ENCODE measurements around the gene BNC2.

The BNC2 gene

DNA sequence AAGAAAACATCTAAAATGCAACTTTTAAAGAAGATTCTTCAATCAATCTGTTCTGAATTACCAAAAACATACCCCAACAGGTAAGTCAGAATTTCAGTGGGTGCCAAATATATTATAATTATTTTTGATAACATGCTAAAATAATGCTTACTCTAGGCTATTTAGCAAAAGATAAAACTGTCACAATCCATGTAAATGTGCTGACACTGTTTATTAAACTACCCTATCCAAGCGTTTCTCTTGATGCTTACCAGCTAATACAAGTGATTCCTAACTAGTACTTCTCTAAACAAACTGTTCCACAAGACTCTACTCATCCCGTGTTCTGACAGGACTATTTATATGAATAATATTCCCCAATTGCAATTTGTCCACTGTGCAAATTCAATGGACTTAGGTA is 236.7 kb downstream of the BNC2 start:
- Mint-ChIP-seq H3K4me3 (no peak overlapping the region), H3K27ac (no peak overlapping the region), H3K27me3 (ENCODE audit: low read depth) (no peaks in the 10 kb centered on the region), H3K9me3 (peaks cover 9% of the 10 kb centered on the region), H3K36me3 (ENCODE audit: low read depth) (no peaks in the 10 kb centered on the region), H3K4me1 (ENCODE audit: low read depth) (no peaks in the 10 kb centered on the region)
- no peak for DNase-seq (ENCODE audit: low spot score)

DNA sequence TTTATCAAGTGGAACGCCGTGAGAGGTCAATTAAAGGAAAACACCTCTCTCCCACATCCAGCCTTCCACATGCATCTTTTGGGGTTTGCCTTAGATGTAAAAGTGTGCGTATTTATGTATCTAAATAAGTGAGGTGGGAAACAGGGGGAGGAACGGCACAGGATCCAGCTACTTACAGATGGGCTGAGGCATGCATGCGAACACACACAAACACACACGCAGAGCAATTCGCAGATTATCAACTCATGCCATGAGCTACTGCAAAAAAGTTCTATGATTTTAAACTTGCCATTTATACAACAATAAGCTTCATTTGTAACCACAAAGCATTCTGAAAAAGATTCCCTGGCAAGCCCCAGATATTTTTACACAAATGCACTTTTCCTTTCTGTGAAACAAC is 242.1 kb downstream of the BNC2 start:
- Mint-ChIP-seq H3K36me3 (ENCODE audit: low read depth) (no peaks in the 10 kb centered on the region), H3K27ac (no peak overlapping the region), H3K4me1 (ENCODE audit: low read depth) (no peaks in the 10 kb centered on the region), H3K9me3 (peaks cover 9% of the 10 kb centered on the region), H3K4me3 (no peak overlapping the region), H3K27me3 (ENCODE audit: low read depth) (no peaks in the 10 kb centered on the region)
- no peak for DNase-seq (ENCODE audit: low spot score)

DNA sequence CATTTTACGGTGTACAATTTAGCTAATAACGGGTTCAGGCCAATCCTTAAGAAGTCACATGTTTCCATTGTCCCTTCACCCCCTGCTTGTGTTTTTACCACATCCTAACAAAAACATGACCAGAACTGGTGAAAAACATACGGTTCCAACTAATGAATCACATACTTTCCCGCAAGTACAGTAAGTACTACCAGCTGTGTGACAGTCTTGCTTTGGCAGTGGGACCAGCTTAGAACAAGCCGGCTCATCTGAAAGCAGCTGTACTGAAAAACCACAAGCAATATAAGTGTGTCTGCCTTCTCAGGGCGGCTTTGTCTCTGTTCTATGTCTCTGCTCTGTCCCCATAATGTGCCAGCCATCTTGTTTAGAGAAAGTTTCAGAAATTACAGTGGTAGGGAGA is 242.5 kb downstream of the BNC2 start:
- Mint-ChIP-seq H3K27me3 (ENCODE audit: low read depth) (no peaks in the 10 kb centered on the region), H3K36me3 (ENCODE audit: low read depth) (no peaks in the 10 kb centered on the region), H3K4me1 (ENCODE audit: low read depth) (no peaks in the 10 kb centered on the region), H3K27ac (no peak overlapping the region), H3K4me3 (no peak overlapping the region), H3K9me3 (peaks cover 9% of the 10 kb centered on the region)
- DNase-seq (ENCODE audit: low spot score): no peak

DNA sequence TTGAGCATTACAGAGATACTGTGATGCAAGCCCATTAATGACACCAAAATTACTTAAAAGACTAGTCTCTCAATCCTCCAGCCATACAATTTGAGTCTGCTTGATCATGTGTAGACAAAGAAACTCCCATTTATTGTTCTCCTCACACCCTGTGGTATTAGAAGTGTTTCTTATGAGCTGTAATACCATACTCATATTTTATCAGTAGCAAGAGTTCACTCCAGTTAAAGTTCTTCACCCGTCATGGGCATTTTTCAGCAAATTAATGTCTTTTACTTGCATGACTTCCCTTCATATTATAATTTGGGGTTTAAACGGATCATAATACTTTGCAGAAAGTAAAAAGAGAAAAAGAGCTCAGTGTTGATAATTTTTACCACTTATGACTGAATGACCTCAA is 242.9 kb downstream of the BNC2 start:
- H3K4me1 Mint-ChIP-seq (ENCODE audit: low read depth): no peaks in the 10 kb centered on the region
- DNase-seq (ENCODE audit: low spot score): no peak
- H3K36me3 Mint-ChIP-seq (ENCODE audit: low read depth): no peaks in the 10 kb centered on the region
- H3K27ac Mint-ChIP-seq: no peak overlapping the region
- peaks cover 9% of the 10 kb centered on the region for H3K9me3 Mint-ChIP-seq
- H3K27me3 Mint-ChIP-seq (ENCODE audit: low read depth): no peaks in the 10 kb centered on the region
- H3K4me3 Mint-ChIP-seq: no peak overlapping the region

DNA sequence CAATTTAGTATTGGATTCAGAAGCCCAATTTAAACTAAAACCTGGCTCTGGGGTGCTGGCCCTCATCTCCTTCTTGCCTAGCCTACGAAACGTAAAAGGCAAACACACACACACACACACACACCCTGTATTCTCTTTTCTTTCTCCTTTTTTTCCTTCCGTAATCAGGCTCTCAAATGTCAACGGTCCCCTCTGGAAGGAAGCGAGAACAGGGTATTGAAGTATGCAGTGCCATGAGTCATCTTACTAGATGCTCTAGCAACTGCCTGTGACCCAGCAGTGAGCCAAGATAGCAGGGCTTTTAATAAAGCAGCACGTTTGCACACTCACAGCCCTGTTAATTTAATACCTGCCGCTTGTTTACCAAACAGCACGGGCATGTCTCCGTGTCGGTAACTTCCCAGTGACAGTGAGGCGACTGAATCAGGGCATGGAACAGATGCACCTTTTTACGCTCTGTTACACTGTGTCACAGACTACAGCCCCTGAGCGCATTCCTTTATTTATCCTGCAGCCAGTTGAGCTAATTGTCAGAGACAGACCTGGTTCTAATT is 243.8 kb downstream of the BNC2 start:
- Mint-ChIP-seq H3K4me3 (no peak overlapping the region), H3K27ac (no peak overlapping the region), H3K4me1 (ENCODE audit: low read depth) (no peaks in the 10 kb centered on the region), H3K27me3 (ENCODE audit: low read depth) (no peaks in the 10 kb centered on the region), H3K36me3 (ENCODE audit: low read depth) (no peaks in the 10 kb centered on the region), H3K9me3 (peaks cover 9% of the 10 kb centered on the region)
- DNase-seq (ENCODE audit: low spot score): no peak

DNA sequence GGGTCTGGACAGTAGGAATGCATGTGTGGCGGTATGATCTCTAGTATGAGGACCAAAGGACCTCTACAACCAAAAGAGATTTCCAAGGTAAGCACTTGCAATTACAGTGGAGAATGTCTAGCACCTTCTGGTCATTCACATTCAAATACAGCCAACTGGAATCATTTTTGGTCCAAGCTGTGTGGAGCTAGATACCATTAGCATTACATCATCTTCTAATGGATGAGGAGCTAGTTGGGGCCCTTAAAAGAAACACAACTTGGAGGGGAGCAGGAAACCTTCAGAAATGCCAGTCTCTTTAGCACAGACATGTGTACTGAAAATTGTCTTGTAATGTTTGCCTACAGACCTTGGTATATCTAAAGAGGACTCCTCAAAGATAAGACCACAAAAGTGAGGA is 244.7 kb downstream of the BNC2 start:
- Mint-ChIP-seq H3K36me3 (ENCODE audit: low read depth) (no peaks in the 10 kb centered on the region), H3K27me3 (ENCODE audit: low read depth) (no peaks in the 10 kb centered on the region), H3K4me3 (no peak overlapping the region)

DNA sequence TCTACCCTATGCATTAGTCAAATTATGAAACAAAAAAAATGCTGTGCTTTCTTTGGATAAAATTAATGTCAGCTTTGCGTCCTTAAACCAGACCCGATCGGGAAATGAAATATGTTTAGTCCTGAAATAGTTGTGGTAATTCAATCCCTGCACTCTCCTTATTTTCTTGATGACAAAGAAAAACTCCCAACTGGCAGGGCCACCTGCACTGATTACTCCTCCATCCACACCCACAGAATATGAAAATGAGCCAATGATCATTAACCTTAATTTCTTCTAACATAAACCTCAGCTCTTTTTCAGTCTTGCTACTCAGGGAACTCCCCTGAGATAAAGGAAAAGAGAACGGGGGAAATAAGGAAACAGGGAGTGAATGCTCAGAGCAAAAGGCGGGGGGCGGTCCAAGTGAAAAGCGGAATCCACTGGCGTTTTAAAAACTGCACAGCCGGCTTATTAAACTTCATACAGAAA is 245.3 kb downstream of the BNC2 start:
- Mint-ChIP-seq H3K4me3 (no peak overlapping the region), H3K36me3 (ENCODE audit: low read depth) (no peaks in the 10 kb centered on the region), H3K4me1 (ENCODE audit: low read depth) (no peaks in the 10 kb centered on the region), H3K9me3 (peaks cover 4% of the 10 kb centered on the region), H3K27ac (no peak overlapping the region), H3K27me3 (ENCODE audit: low read depth) (no peaks in the 10 kb centered on the region)
- no peak for DNase-seq (ENCODE audit: low spot score)

More for the DNA sequence above, 244.7 kb downstream of the BNC2 start:
- no peak overlapping the region for H3K27ac Mint-ChIP-seq
- H3K9me3 Mint-ChIP-seq: peaks cover 4% of the 10 kb centered on the region
- no peak for DNase-seq (ENCODE audit: low spot score)
- H3K4me1 Mint-ChIP-seq (ENCODE audit: low read depth): no peaks in the 10 kb centered on the region

DNA sequence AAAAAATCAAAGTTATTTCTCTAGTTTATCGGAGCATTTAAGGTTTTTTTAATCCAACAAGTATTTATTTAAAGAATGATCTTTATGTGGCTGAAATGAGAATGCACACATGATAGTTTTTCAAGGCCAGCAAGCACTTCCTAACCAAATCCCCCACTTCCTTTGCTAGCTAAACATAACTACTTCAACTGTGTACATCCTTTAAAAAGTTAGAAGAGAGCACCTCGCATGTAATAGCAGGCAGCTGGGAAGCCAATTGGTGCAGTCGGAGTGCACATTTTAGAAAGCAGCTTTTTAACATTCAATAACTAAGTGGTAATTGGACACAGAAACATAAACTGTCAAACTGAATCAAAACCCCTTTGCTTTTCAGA is 245.7 kb downstream of the BNC2 start:
- H3K4me3 Mint-ChIP-seq: no peak overlapping the region
- H3K4me1 Mint-ChIP-seq (ENCODE audit: low read depth): no peaks in the 10 kb centered on the region
- no peaks in the 10 kb centered on the region for H3K36me3 Mint-ChIP-seq (ENCODE audit: low read depth)
- peaks cover 4% of the 10 kb centered on the region for H3K9me3 Mint-ChIP-seq
- DNase-seq (ENCODE audit: low spot score): no peak
- no peak overlapping the region for H3K27ac Mint-ChIP-seq
- no peaks in the 10 kb centered on the region for H3K27me3 Mint-ChIP-seq (ENCODE audit: low read depth)

DNA sequence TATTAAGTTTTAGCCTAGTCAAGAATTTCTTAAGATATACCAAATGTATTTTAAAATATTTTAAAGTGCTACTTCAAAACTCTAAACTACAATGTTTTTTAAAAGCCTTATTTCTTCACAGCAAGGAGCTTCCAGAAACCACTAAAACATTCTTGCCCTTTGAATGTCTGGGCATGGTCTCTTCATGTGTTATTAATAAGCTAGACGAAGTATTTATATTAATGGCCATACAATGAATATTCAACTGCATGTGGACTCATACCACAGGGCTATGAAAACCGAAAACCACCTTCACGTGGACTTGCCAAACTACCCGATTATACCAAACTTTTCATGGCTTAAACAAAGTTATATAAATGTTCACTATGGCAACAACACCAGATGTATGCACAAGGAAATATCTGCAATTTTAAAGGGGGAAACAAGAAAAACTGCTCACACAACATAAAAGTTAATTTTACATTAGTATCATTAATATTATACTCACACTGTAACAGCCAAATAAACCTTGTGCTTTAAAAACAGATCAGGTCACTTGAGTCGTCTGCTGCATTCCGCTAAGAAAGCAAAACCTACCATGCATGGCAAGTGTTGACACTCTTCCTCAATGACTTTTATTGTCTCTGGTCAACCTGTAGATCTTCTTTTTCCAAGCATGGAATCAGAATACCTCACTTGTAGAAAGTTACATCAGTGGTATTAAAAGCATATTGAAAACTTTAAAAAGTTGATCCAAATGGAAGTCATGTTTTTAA is 246.3 kb downstream of the BNC2 start:
- Mint-ChIP-seq H3K4me3 (no peak overlapping the region), H3K4me1 (ENCODE audit: low read depth) (no peaks in the 10 kb centered on the region), H3K9me3 (peaks cover under 1% of the 10 kb centered on the region), H3K36me3 (ENCODE audit: low read depth) (no peaks in the 10 kb centered on the region), H3K27me3 (ENCODE audit: low read depth) (no peaks in the 10 kb centered on the region), H3K27ac (no peak overlapping the region)
- no peak for DNase-seq (ENCODE audit: low spot score)

DNA sequence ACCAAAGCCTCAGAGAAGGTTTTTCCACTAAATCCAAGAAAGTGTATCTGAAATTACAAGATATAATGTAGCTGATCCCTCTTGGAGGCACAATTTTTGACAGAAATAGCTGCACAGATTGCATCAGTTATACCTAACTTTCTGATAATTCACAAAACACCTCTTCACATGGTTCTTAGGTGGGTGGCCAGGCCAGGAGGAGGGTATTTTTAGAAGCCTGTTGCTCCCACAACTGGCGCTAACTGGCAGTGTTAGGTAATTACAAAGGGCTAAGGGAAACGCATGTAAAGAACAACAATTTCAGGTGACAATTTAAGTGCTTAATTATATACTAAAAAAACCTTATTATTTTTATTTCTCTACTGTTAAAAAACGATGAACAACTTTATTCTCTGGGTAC is 247.9 kb downstream of the BNC2 start:
- Mint-ChIP-seq H3K4me1 (ENCODE audit: low read depth) (no peaks in the 10 kb centered on the region), H3K4me3 (no peak overlapping the region), H3K36me3 (ENCODE audit: low read depth) (no peaks in the 10 kb centered on the region), H3K27me3 (ENCODE audit: low read depth) (no peaks in the 10 kb centered on the region), H3K27ac (no peak overlapping the region), H3K9me3 (no peaks in the 10 kb centered on the region)
- DNase-seq (ENCODE audit: low spot score): no peak

DNA sequence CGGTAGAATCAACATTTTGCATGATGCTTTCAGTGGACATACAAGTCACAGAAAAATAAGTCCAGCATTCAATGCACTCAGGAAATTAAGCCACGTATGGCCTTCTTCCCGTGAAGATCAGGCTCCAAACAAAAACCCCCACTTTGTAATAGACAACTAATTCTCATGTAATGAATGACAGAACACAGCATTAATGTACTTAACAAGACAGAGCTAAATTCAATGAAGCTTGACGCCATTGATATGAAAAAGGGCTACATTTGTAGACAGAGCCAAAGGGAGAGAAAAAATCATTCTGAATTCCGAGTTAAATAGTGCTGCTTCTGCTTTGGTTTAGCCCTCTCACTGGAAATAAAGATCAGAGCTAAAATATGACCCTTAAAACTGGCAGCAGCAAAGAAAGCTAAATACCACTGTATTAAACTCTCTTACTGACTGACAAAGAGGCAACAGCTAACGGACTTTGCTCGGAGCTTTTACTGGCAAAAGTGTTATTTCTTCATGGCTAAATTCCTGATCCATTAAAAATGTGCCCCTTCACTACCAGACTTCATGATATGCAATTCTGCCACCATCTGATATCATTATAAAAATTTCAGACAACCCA is 250.5 kb downstream of the BNC2 start:
- DNase-seq (ENCODE audit: low spot score): no peak
- H3K4me1 Mint-ChIP-seq (ENCODE audit: low read depth): no peaks in the 10 kb centered on the region
- no peaks in the 10 kb centered on the region for H3K27me3 Mint-ChIP-seq (ENCODE audit: low read depth)
- no peak overlapping the region for H3K4me3 Mint-ChIP-seq
- no peak overlapping the region for H3K27ac Mint-ChIP-seq
- no peaks in the 10 kb centered on the region for H3K36me3 Mint-ChIP-seq (ENCODE audit: low read depth)
- no peaks in the 10 kb centered on the region for H3K9me3 Mint-ChIP-seq

DNA sequence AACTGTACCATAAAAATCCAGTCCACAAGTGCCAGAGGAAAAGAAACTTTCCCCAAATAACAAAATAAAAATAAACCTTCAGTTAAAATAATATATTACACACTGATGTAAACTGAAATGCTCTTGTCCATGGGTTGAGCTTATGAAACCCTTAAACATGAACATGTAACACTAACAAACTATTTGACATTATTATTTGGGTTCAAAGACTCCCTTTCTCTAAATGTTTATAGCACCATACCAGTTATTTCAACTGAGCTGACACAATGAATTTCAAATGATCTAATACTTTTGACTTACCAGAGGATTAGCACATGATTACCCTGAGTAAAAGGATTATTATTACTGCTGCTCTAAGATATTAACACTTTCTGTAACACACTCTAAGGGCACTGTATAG is 251.1 kb downstream of the BNC2 start:
- H3K4me3 Mint-ChIP-seq: no peak overlapping the region
- H3K36me3 Mint-ChIP-seq (ENCODE audit: low read depth): no peaks in the 10 kb centered on the region
- H3K27me3 Mint-ChIP-seq (ENCODE audit: low read depth): no peaks in the 10 kb centered on the region
- no peak overlapping the region for H3K27ac Mint-ChIP-seq
- no peaks in the 10 kb centered on the region for H3K4me1 Mint-ChIP-seq (ENCODE audit: low read depth)
- no peak for DNase-seq (ENCODE audit: low spot score)
- H3K9me3 Mint-ChIP-seq: no peaks in the 10 kb centered on the region

DNA sequence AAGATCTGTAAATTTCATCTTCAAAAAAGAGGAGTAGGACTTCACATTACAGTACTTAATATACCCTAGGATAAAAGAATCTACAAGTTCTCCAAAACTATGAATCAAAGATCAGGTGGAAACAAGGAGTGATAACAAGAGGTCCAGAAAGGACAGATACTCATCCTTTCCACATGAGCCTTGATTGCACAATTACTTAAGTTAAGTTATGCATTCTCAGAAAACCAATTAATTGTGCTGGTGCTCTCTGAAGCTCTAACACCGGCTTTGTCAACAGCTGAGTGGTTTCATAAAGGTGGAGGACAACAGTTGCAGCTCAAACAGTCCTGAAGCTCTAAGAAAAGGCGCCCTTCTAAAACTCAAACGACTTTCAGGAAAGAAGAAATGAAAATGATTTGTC is 251.9 kb downstream of the BNC2 start:
- no peaks in the 10 kb centered on the region for H3K36me3 Mint-ChIP-seq (ENCODE audit: low read depth)
- no peak for DNase-seq (ENCODE audit: low spot score)
- no peak overlapping the region for H3K4me3 Mint-ChIP-seq
- no peaks in the 10 kb centered on the region for H3K4me1 Mint-ChIP-seq (ENCODE audit: low read depth)
- H3K27me3 Mint-ChIP-seq (ENCODE audit: low read depth): no peaks in the 10 kb centered on the region
- H3K27ac Mint-ChIP-seq: no peak overlapping the region
- H3K9me3 Mint-ChIP-seq: no peaks in the 10 kb centered on the region

DNA sequence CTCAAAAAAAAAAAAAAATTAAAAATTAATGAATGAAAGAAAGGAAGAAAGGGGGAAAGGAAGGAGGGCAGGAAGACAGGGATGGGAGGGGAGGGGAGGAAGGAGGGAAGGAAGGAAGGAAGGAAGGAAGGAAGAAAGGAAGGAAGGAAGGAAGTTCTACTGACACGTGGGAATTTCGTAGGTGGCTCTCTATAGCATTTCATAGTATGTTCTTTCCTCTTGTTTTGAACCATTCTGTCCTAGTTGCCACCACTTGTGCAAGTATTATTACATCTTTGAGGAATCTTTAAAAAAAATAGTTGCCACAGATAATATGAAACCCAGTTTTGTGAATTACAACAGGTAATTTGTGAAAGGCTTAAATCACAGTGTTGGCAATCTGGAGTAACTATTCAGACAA is 253.8 kb downstream of the BNC2 start:
- Mint-ChIP-seq H3K27ac (no peak overlapping the region), H3K27me3 (ENCODE audit: low read depth) (no peaks in the 10 kb centered on the region), H3K4me1 (ENCODE audit: low read depth) (no peaks in the 10 kb centered on the region), H3K4me3 (no peak overlapping the region), H3K9me3 (no peaks in the 10 kb centered on the region), H3K36me3 (ENCODE audit: low read depth) (no peaks in the 10 kb centered on the region)
- DNase-seq (ENCODE audit: low spot score): no peak
